PFSK-1 (cell line): ENCODE results near the gene PTDSS2.

Experiments used
- FOXP2 ChIP-seq: optimal IDR thresholded peaks from 2 replicates; pipeline ENCODE3; 2011; ENCODE audit warnings: borderline replicate concordance, control low read depth, inconsistent platforms; ENCODE audit not compliant: insufficient read depth; ENCODE audit errors: extremely low read length, extremely low read depth
- POLR2AphosphoS5 ChIP-seq: IDR thresholded peaks from 2 replicates; pipeline ENCODE4 v1.6.1; 2012; ENCODE audit warnings: low read depth, mild to moderate bottlenecking, control low read depth, low read length, moderate library complexity
- REST ChIP-seq, 2 experiments: IDR thresholded peaks; 2 replicates each; pipeline versions ENCODE4 v1.6.1 to v1.8.0; 2011 to 2012; ENCODE audit warnings: low read depth in 2 of 2, low read length in 2 of 2, control low read depth in 1 of 2, inconsistent platforms in 1 of 2, mild to moderate bottlenecking in 1 of 2, moderate library complexity in 1 of 2; ENCODE audit not compliant: insufficient read depth in 1 of 2
- SIN3A ChIP-seq: IDR thresholded peaks from 2 replicates; pipeline ENCODE4 v1.6.1; 2012; ENCODE audit warnings: mild to moderate bottlenecking, low read length, moderate library complexity, borderline replicate concordance; ENCODE audit not compliant: insufficient read depth
- TAF1 ChIP-seq: IDR thresholded peaks from 2 replicates; pipeline ENCODE4 v1.6.1; 2012; ENCODE audit warnings: low read length, control low read depth, borderline replicate concordance; ENCODE audit not compliant: insufficient read depth

The PTDSS2 gene

GRCh38 chr11:418343-419247, 31.5 kb upstream of the PTDSS2 start:
- TF ChIP-seq TAF1, result no peak
- no peak for TF ChIP-seq FOXP2
- no peak for TF ChIP-seq SIN3A
- no peak for TF ChIP-seq REST (IDR thresholded peaks at IDR 0.05; ENCODE audit: insufficient read depth in 1 of 2, low read depth in 2 of 2, low read length in 2 of 2)
- no peak for TF ChIP-seq POLR2AphosphoS5

- TF ChIP-seq TAF1 (no peak), REST (IDR thresholded peaks at IDR 0.05; ENCODE audit: insufficient read depth in 1 of 2, low read depth in 2 of 2, low read length in 2 of 2) (no peak), FOXP2 (no peak), SIN3A (no peak), POLR2AphosphoS5 (no peak)
These were observed 30.7 kb upstream of the PTDSS2 start for GRCh38 chr11:419248-420005.

GRCh38 chr11:420054-420910, 29.8 kb upstream of the PTDSS2 start:
- TF ChIP-seq TAF1 (no peak), SIN3A (no peak), REST (IDR thresholded peaks at IDR 0.05; ENCODE audit: insufficient read depth in 1 of 2, low read depth in 2 of 2, low read length in 2 of 2) (no peak), FOXP2 (no peak), POLR2AphosphoS5 (no peak)

- TF ChIP-seq SIN3A (no peak), POLR2AphosphoS5 (no peak), TAF1 (no peak), FOXP2 (no peak), REST (IDR thresholded peaks at IDR 0.05; ENCODE audit: insufficient read depth in 1 of 2, low read depth in 2 of 2, low read length in 2 of 2) (no peak)
These were observed 29.2 kb upstream of the PTDSS2 start for GRCh38 chr11:420911-421321.
